ENCODE measurements around the gene TUT7. TPM values are rescaled to one million over a fixed set of nuclear protein-coding genes. Genes with fewer than 3 reads are reported as not detected.

The TUT7 gene
- total RNA-seq: 17.5 and 20.2 TPM in 2 replicates

GRCh38 chr9:86354011-86354817, at the start of gene TUT7:
TUT7 (minus strand) TSS chr9:86354410; CDS start chr9:86353199, 1,211 bp downstream.

GRCh38 chr9:86282077-86282978, 71.9 kb downstream of the TUT7 start, which contains the start of gene ISCA1:
ISCA1 (minus strand) TSS chr9:86282538; CDS start chr9:86282458, 80 bp downstream.

GRCh38 chr9:86259557-86259956, 94.7 kb downstream of the TUT7 start, which contains the start of gene C9orf153:
C9orf153 (minus strand) TSS chr9:86259657; CDS start chr9:86229603, 30,054 bp downstream.

Other genes with a start within 250 kb of the TUT7 start
- not detected in 2 replicates for gene C9orf153, start 94.8 kb downstream of the TUT7 start, total RNA-seq
- gene ISCA1, start 71.9 kb downstream of the TUT7 start, total RNA-seq: 12.2 and 15.8 TPM in 2 replicates